ENCODE data around the gene CRISP1. TPM values are rescaled to one million over a fixed set of nuclear protein-coding genes. Genes with fewer than 3 reads are reported as not detected.

The CRISP1 gene
- total RNA-seq, 8 experiments from 2014 or later: 0.15 to 0.43 (median 0.24) TPM; not detected in 5

- no peak for ATAC-seq (replicated peaks in 6 of 8)
- no peak overlapping the region for H3K4me3 ChIP-seq
- H3K4me1 ChIP-seq (replicated peaks in 1 of 2): peaks cover 0 to 3% of the 10 kb centered on the region in 2 donors
- in situ Hi-C loops (cut with MboI; ENCODE audit: low pct_unique_long_range_greater_than_20kb in 2 of 9, low sequenced_read_pairs in 9 of 9, unreplicated experiment in 9 of 9): no loop called here
- 10 to 100% (median 84%) methylated on average over 2 to 5 of the region's 5 CpGs for WGBS, 10 experiments
- no peak overlapping the region for H3K27ac ChIP-seq
Measured at GRCh38 chr6:49888742-49889431, 22.6 kb upstream of the CRISP1 start.

GRCh38 chr6:49868951-49869529, 2.7 kb upstream of the CRISP1 start:
- 0 to 78% (median 19%) methylated on average over 1 to 2 of the region's 2 CpGs; no CpG with 5 or more reads in 2 of the 10 experiments for WGBS, 10 experiments
- in situ Hi-C loops (cut with MboI; ENCODE audit: low pct_unique_long_range_greater_than_20kb in 2 of 9, low sequenced_read_pairs in 9 of 9, unreplicated experiment in 9 of 9): loop anchor here in 2 of 9 experiments (25.0 kb wide), 2 partner anchors 257 to 332 kb away; no protein-coding TSS in a partner anchor
- Histone ChIP-seq H3K4me3 (no peak overlapping the region), H3K4me1 (replicated peaks in 1 of 2) (no peaks in the 10 kb centered on the region), H3K27ac (no peak overlapping the region)
- no peak for ATAC-seq (replicated peaks in 6 of 8)

GRCh38 chr6:49856282-49856681, 10.1 kb downstream of the CRISP1 start:
- no peaks in the 10 kb centered on the region for H3K4me1 ChIP-seq (replicated peaks in 1 of 2)
- no peak overlapping the region for H3K4me3 ChIP-seq
- WGBS, 10 experiments: 0 to 94% (median 65%) methylated on average over 1 to 2 of the region's 2 CpGs
- H3K27ac ChIP-seq: no peak overlapping the region
- in situ Hi-C loops (cut with MboI; ENCODE audit: low pct_unique_long_range_greater_than_20kb in 2 of 9, low sequenced_read_pairs in 9 of 9, unreplicated experiment in 9 of 9): loop anchor here in 2 of 9 experiments (25.0 kb wide), 2 partner anchors 244 to 319 kb away; no protein-coding TSS in a partner anchor
- ATAC-seq (replicated peaks in 6 of 8): peak in 2 of 8 experiments; percentile 77 to 94

- in situ Hi-C loops (cut with MboI; ENCODE audit: low pct_unique_long_range_greater_than_20kb in 2 of 9, low sequenced_read_pairs in 9 of 9, unreplicated experiment in 9 of 9): loop anchor here in 2 of 9 experiments (25.0 kb wide), 2 partner anchors 243 to 318 kb away; no protein-coding TSS in a partner anchor
- Histone ChIP-seq H3K4me3 (no peak overlapping the region), H3K27ac (no peak overlapping the region), H3K4me1 (replicated peaks in 1 of 2) (no peaks in the 10 kb centered on the region)
- WGBS, 10 experiments: 11 to 89% (median 83%) methylated on average over 2 to 4 of the region's 4 CpGs
- no peak for ATAC-seq (replicated peaks in 6 of 8)
Measured at GRCh38 chr6:49855221-49855620, 11.1 kb downstream of the CRISP1 start.

- WGBS, 10 experiments: 20 to 100% (median 91%) methylated on average over 1 to 2 of the region's 2 CpGs; no CpG with 5 or more reads in 2 of the 10 experiments
- ATAC-seq (replicated peaks in 6 of 8): no peak
- Histone ChIP-seq H3K27ac (no peak overlapping the region), H3K4me3 (no peak overlapping the region), H3K4me1 (replicated peaks in 1 of 2) (no peaks in the 10 kb centered on the region)
- in situ Hi-C loops (cut with MboI; ENCODE audit: low pct_unique_long_range_greater_than_20kb in 2 of 9, low sequenced_read_pairs in 9 of 9, unreplicated experiment in 9 of 9): loop anchor here in 2 of 9 experiments (25.0 kb wide), 2 partner anchors 241 to 316 kb away; no protein-coding TSS in a partner anchor
Measured at GRCh38 chr6:49852975-49853374, 13.4 kb downstream of the CRISP1 start.

- in situ Hi-C loops (cut with MboI; ENCODE audit: low pct_unique_long_range_greater_than_20kb in 2 of 9, low sequenced_read_pairs in 9 of 9, unreplicated experiment in 9 of 9): loop anchor here in 3 of 9 experiments (10.0 to 25.0 kb wide), 4 partner anchors 212 to 337 kb away; partner anchors contain the start of gene RHAG (in 1 of the 3)
- no peaks in the 10 kb centered on the region for H3K4me1 ChIP-seq (replicated peaks in 1 of 2)
- no peak overlapping the region for H3K27ac ChIP-seq
- H3K4me3 ChIP-seq: no peak overlapping the region
- peak; percentile 65 to 84 (median 76) for ATAC-seq (replicated peaks in 6 of 8)
- WGBS, 10 experiments: 0 to 53% (median 4%) methylated on average over 1 to 4 of the region's 4 CpGs; no CpG with 5 or more reads in 2 of the 10 experiments
Measured at GRCh38 chr6:49849213-49849907, 17.0 kb downstream of the CRISP1 start.

GRCh38 chr6:49847673-49848072, 18.7 kb downstream of the CRISP1 start:
- Histone ChIP-seq H3K4me1 (replicated peaks in 1 of 2) (no peaks in the 10 kb centered on the region), H3K4me3 (no peak overlapping the region), H3K27ac (no peak overlapping the region)
- peak in 1 of 8 experiments; percentile 69 for ATAC-seq (replicated peaks in 6 of 8)
- in situ Hi-C loops (cut with MboI; ENCODE audit: low pct_unique_long_range_greater_than_20kb in 2 of 9, low sequenced_read_pairs in 9 of 9, unreplicated experiment in 9 of 9): loop anchor here in 3 of 9 experiments (10.0 to 25.0 kb wide), 4 partner anchors 210 to 335 kb away; partner anchors contain the start of gene RHAG (in 1 of the 3)
- WGBS, 10 experiments: 0 to 100% (median 44%) methylated on average over 1 to 2 of the region's 2 CpGs; no CpG with 5 or more reads in 2 of the 10 experiments

GRCh38 chr6:49847014-49847413, 19.3 kb downstream of the CRISP1 start:
- Histone ChIP-seq H3K4me3 (no peak overlapping the region), H3K27ac (no peak overlapping the region), H3K4me1 (replicated peaks in 1 of 2) (no peaks in the 10 kb centered on the region)
- no peak for ATAC-seq (replicated peaks in 6 of 8)
- in situ Hi-C loops (cut with MboI; ENCODE audit: low pct_unique_long_range_greater_than_20kb in 2 of 9, low sequenced_read_pairs in 9 of 9, unreplicated experiment in 9 of 9): loop anchor here in 3 of 9 experiments (10.0 to 25.0 kb wide), 4 partner anchors 210 to 335 kb away; partner anchors contain the start of gene RHAG (in 1 of the 3)
- WGBS, 10 experiments: 37 to 100% (median 80%) methylated on average over 1 to 4 of the region's 4 CpGs; no CpG with 5 or more reads in 3 of the 10 experiments

GRCh38 chr6:49841424-49841823, 24.9 kb downstream of the CRISP1 start:
- no peak for ATAC-seq (replicated peaks in 6 of 8)
- WGBS, 10 experiments: 0 to 100% (median 80%) methylated on average over 1 to 4 of the region's 4 CpGs; no CpG with 5 or more reads in 1 of the 10 experiments
- Histone ChIP-seq H3K4me3 (no peak overlapping the region), H3K4me1 (replicated peaks in 1 of 2) (no peaks in the 10 kb centered on the region), H3K27ac (no peak overlapping the region)
- in situ Hi-C loops (cut with MboI; ENCODE audit: low pct_unique_long_range_greater_than_20kb in 2 of 9, low sequenced_read_pairs in 9 of 9, unreplicated experiment in 9 of 9): loop anchor here in 3 of 9 experiments (10.0 to 25.0 kb wide), 4 partner anchors 204 to 329 kb away; partner anchors contain the start of gene RHAG (in 1 of the 3)

- WGBS, 10 experiments: 11 to 100% (median 83%) methylated on average over 1 to 2 of the region's 2 CpGs; no CpG with 5 or more reads in 1 of the 10 experiments
- ATAC-seq (replicated peaks in 6 of 8): peak in 1 of 8 experiments; percentile 38
- no peak overlapping the region for H3K27ac ChIP-seq
- H3K4me3 ChIP-seq: no peak overlapping the region
- H3K4me1 ChIP-seq (replicated peaks in 1 of 2): no peaks in the 10 kb centered on the region
- in situ Hi-C loops (cut with MboI; ENCODE audit: low pct_unique_long_range_greater_than_20kb in 2 of 9, low sequenced_read_pairs in 9 of 9, unreplicated experiment in 9 of 9): loop anchor here in 3 of 9 experiments (10.0 to 25.0 kb wide), 4 partner anchors 203 to 328 kb away; partner anchors contain the start of gene RHAG (in 1 of the 3)
Measured at GRCh38 chr6:49839957-49840356, 26.4 kb downstream of the CRISP1 start.

GRCh38 chr6:49839162-49839561, 27.2 kb downstream of the CRISP1 start:
- Histone ChIP-seq H3K4me3 (no peak overlapping the region), H3K27ac (no peak overlapping the region), H3K4me1 (replicated peaks in 1 of 2) (no peaks in the 10 kb centered on the region)
- in situ Hi-C loops (cut with MboI; ENCODE audit: low pct_unique_long_range_greater_than_20kb in 2 of 9, low sequenced_read_pairs in 9 of 9, unreplicated experiment in 9 of 9): loop anchor here in 2 of 9 experiments (25.0 kb wide), 3 partner anchors 202 to 327 kb away; partner anchors contain the start of gene RHAG (in 1 of the 2)
- ATAC-seq (replicated peaks in 6 of 8): no peak
- 7 to 100% (median 79%) methylated on average over 1 to 2 of the region's 2 CpGs; no CpG with 5 or more reads in 1 of the 10 experiments for whole genome bisulfite sequencing, 10 experiments

GRCh38 chr6:49835140-49835539, 31.2 kb downstream of the CRISP1 start:
- no peak overlapping the region for H3K4me3 ChIP-seq
- no peak for ATAC-seq (replicated peaks in 6 of 8)
- H3K27ac ChIP-seq: no peak overlapping the region
- no peaks in the 10 kb centered on the region for H3K4me1 ChIP-seq (replicated peaks in 1 of 2)
- in situ Hi-C loops (cut with MboI; ENCODE audit: low pct_unique_long_range_greater_than_20kb in 2 of 9, low sequenced_read_pairs in 9 of 9, unreplicated experiment in 9 of 9): loop anchor here in 2 of 9 experiments (25.0 kb wide), 3 partner anchors 198 to 323 kb away; partner anchors contain the start of gene RHAG (in 1 of the 2)
- 0 to 100% (median 60%) methylated on average over 1 to 3 of the region's 3 CpGs for WGBS, 10 experiments

Data from motor neuron (in vitro differentiated cells).